OCI-LY3 (cell line): ENCODE data around the gene GCA.
A peak's percentile ranks its signal among the peaks of the same experiment; 100 is the strongest.

Source experiments
- H2AFZ ChIP-seq: fragments of 200-600, 300-600 bp; shearing (Covaris generic); 2 replicates; pipeline ENCODE4 v1.6.0; 2014; ENCODE audit warnings: antibody characterized with exemption, low read depth, low read length
- H3K27ac ChIP-seq: fragments of 200-600, 300-600 bp; sonication (generic); 2 replicates; pipeline ENCODE4 v1.5.1; 2014; ENCODE audit warnings: mild to moderate bottlenecking, low read length, moderate library complexity, mixed read lengths
- H3K27me3 ChIP-seq: fragments of 200-600, 300-600 bp; sonication (generic); 2 replicates; pipeline ENCODE4 v1.6.1; 2014; ENCODE audit warnings: low read depth, low read length, mixed read lengths
- H3K36me3 ChIP-seq: fragments of 200-600, 300-600 bp; sonication (generic); replicated peaks from 2 replicates; pipeline ENCODE3; 2014; ENCODE audit warnings: low read depth, low read length, mixed read lengths
- H3K4me1 ChIP-seq: fragments of 300-600, 200-600 bp; sonication (generic); 2 replicates; pipeline ENCODE4 v1.6.1; 2014; ENCODE audit warnings: low read length, mixed read lengths
- H3K4me2 ChIP-seq: fragments of 200-600, 300-600 bp; sonication (generic); 2 replicates; pipeline ENCODE4 v1.6.1; 2014; ENCODE audit warnings: low read length, mixed read lengths
- H3K4me3 ChIP-seq: fragments of 300-600, 200-600 bp; sonication (generic); 2 replicates; pipeline ENCODE4 v1.5.1; 2014; ENCODE audit warnings: antibody characterized with exemption, mild to moderate bottlenecking, low read length, moderate library complexity
- H3K79me2 ChIP-seq: fragments of 300-600, 200-600 bp; shearing (Covaris generic); 2 replicates; pipeline ENCODE4 v1.6.1; 2014; ENCODE audit warnings: mild to moderate bottlenecking, low read length, mixed read lengths
- H3K9ac ChIP-seq: fragments of 300-600, 200-600 bp; shearing (Covaris generic); 2 replicates; pipeline ENCODE4 v1.6.0; 2014; ENCODE audit warnings: mild to moderate bottlenecking, low read length, moderate library complexity
- H3K9me3 ChIP-seq: fragments of 200-600, 300-600 bp; shearing (Covaris generic); 2 replicates; pipeline ENCODE4 v1.6.1; 2014; ENCODE audit warnings: low read length, mixed read lengths; ENCODE audit not compliant: insufficient read depth
- H4K20me1 ChIP-seq: fragments of 200-600, 300-600 bp; sonication (generic); 2 replicates; pipeline ENCODE4 v1.6.1; 2016; ENCODE audit warnings: low read length, mixed read lengths; ENCODE audit not compliant: insufficient read depth
- CTCF ChIP-seq: fragments of 200-600, 300-600 bp; sonication (generic); IDR thresholded peaks from 2 replicates; pipeline ENCODE4 v1.5.1; 2014; ENCODE audit warnings: antibody characterized with exemption, low read length, low read depth
- EZH2phosphoT487 ChIP-seq: fragments of 200-600 bp; shearing (Covaris generic); IDR thresholded peaks from 2 replicates; pipeline ENCODE4 v1.6.1; 2018; ENCODE audit warnings: antibody characterized with exemption, mixed run types, low read depth

GCA gene

GRCh38 chr2:162320864-162321517, 22.9 kb upstream of the GCA start:
- Histone ChIP-seq H3K4me2 (no peak overlapping the region), H3K4me3 (no peak overlapping the region), H2AFZ (no peak overlapping the region), H4K20me1 (peaks cover 6% of the 10 kb centered on the region), H3K27ac (no peak overlapping the region), H3K36me3 (peaks cover 3% of the 10 kb centered on the region), H3K9ac (no peak overlapping the region), H3K79me2 (peaks cover 34% of the 10 kb centered on the region), H3K9me3 (no peaks in the 10 kb centered on the region), H3K4me1 (peaks cover 23% of the 10 kb centered on the region), H3K27me3 (no peaks in the 10 kb centered on the region)
- no peak for TF ChIP-seq CTCF
- TF ChIP-seq EZH2phosphoT487, result no peak

- Histone ChIP-seq H3K9me3 (no peaks in the 10 kb centered on the region), H3K36me3 (peaks cover 4% of the 10 kb centered on the region), H3K4me3 (no peak overlapping the region), H4K20me1 (no peaks in the 10 kb centered on the region), H3K79me2 (no peaks in the 10 kb centered on the region; the same call in 1 of the 2 replicates), H3K27me3 (no peaks in the 10 kb centered on the region), H2AFZ (no peak overlapping the region), H3K4me2 (no peak overlapping the region), H3K27ac (no peak overlapping the region), H3K4me1 (peaks cover 6% of the 10 kb centered on the region), H3K9ac (no peak overlapping the region)
- no peak for TF ChIP-seq CTCF
- no peak for TF ChIP-seq EZH2phosphoT487
Measured at GRCh38 chr2:162324953-162325352, 19.0 kb upstream of the GCA start.

- Histone ChIP-seq H3K9ac (no peak overlapping the region), H2AFZ (no peak overlapping the region)
Measured at GRCh38 chr2:162327134-162327769, 16.7 kb upstream of the GCA start.

More at GRCh38 chr2:162327134-162327769, 16.7 kb upstream of the GCA start:
- H3K4me3 ChIP-seq, result no peak overlapping the region
- no peak for TF ChIP-seq EZH2phosphoT487
- TF ChIP-seq CTCF, result peak; percentile 65
- no peaks in the 10 kb centered on the region for H3K79me2 ChIP-seq
- H3K4me1 ChIP-seq, result no peaks in the 10 kb centered on the region
- H4K20me1 ChIP-seq, result no peaks in the 10 kb centered on the region
- no peaks in the 10 kb centered on the region for H3K9me3 ChIP-seq
- peaks cover 4% of the 10 kb centered on the region for H3K36me3 ChIP-seq
- H3K27me3 ChIP-seq, result no peaks in the 10 kb centered on the region
- no peak overlapping the region for H3K27ac ChIP-seq
- H3K4me2 ChIP-seq, result no peak overlapping the region
